ENCODE data around the gene SRMS. TPM values are rescaled to one million over a fixed set of nuclear protein-coding genes. Genes with fewer than 3 reads are reported as not detected.

The SRMS gene
- total RNA-seq, 1 experiment from 2014 or later: not detected

GRCh38 chr20:63491635-63492230, 55.8 kb downstream of the SRMS start:
- no peak for DNase-seq (ENCODE audit: low read depth)

- no peak for DNase-seq (ENCODE audit: low read depth)
Observed at GRCh38 chr20:63491078-63491477, 56.5 kb downstream of the SRMS start.

Other genes starting within 250 kb of the SRMS start
- not detected in 2 replicates for gene CHRNA4, start 186.4 kb downstream of the SRMS start, total RNA-seq (2014; rRNA removed; shearing (Covaris generic))
- not detected in 2 replicates for gene KCNQ2, start 75.1 kb downstream of the SRMS start, total RNA-seq (2014; rRNA removed; shearing (Covaris generic))
- gene EEF1A2, start 48.7 kb downstream of the SRMS start, total RNA-seq (2014; rRNA removed; shearing (Covaris generic)): 154 and 260 TPM in 2 replicates
- 263 and 328 TPM in 2 replicates for gene PPDPF, start 27.0 kb downstream of the SRMS start, total RNA-seq (2014; rRNA removed; shearing (Covaris generic))
- not detected in 2 replicates for gene PTK6, start 10.4 kb downstream of the SRMS start, total RNA-seq (2014; rRNA removed; shearing (Covaris generic))
- gene FNDC11, start 6.4 kb upstream of the SRMS start, total RNA-seq (2014; rRNA removed; shearing (Covaris generic)): not detected in 2 replicates
- 88.7 and 205 TPM in 2 replicates for gene HELZ2, start 26.5 kb upstream of the SRMS start, total RNA-seq (2014; rRNA removed; shearing (Covaris generic))
- 9.6 and 19.6 TPM in 2 replicates for gene GMEB2, start 79.4 kb upstream of the SRMS start, total RNA-seq (2014; rRNA removed; shearing (Covaris generic))
- gene STMN3, start 105.7 kb upstream of the SRMS start, total RNA-seq (2014; rRNA removed; shearing (Covaris generic)): 0.89 and 2.6 TPM in 2 replicates
- 4.0 and 9.9 TPM in 2 replicates for gene RTEL1, start 110.6 kb upstream of the SRMS start, total RNA-seq (2014; rRNA removed; shearing (Covaris generic))
- 1.9 TPM in 1 of 2 replicates, not detected in the other for gene TNFRSF6B, start 148.9 kb upstream of the SRMS start, total RNA-seq (2014; rRNA removed; shearing (Covaris generic))
- 29.1 and 56.3 TPM in 2 replicates for gene ARFRP1, start 160.2 kb upstream of the SRMS start, total RNA-seq (2014; rRNA removed; shearing (Covaris generic))
- gene ZGPAT, start 160.3 kb upstream of the SRMS start, total RNA-seq (2014; rRNA removed; shearing (Covaris generic)): 24.2 and 25.7 TPM in 2 replicates
- gene LIME1, start 188.9 kb upstream of the SRMS start, total RNA-seq (2014; rRNA removed; shearing (Covaris generic)): 0.12 and 4.4 TPM in 2 replicates
- gene SLC2A4RG, start 192.0 kb upstream of the SRMS start, total RNA-seq (2014; rRNA removed; shearing (Covaris generic)): 36.9 and 59.3 TPM in 2 replicates

Data from M059J (cell line).